GM21717 (cell line): ENCODE data around the gene IYD.

Source experiments
- ATAC-seq: cut with Tn5 transposase; IDR thresholded peaks from one replicate; pipeline ENCODE4 v1.9.1; 2021; ENCODE audit warnings: mild to moderate bottlenecking, moderate library complexity; ENCODE audit not compliant: unreplicated experiment

The IYD gene

DNA sequence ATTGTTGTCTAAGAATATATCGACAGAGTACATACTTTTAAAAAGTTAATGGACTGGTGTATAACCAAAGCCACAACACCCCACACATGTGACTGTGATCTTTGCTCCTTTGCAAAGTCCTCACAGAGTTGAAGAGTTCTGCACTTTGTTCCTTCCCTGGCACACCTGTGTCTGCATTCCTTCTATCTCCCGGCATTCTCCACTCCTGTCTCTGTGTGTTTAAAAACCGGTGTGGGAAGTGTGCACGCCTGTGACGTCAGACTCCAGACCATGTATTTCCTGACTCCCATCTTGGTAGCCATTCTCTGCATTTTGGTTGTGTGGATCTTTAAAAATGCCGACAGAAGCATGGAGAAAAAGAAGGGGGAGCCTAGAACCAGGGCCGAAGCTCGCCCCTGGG is at the start of gene IYD:
TSS of gene IYD (plus strand) at position 251 of the 400 bp plus-strand sequence. CDS start at position 271, 20 bp downstream.
- ATAC-seq = no peak

DNA sequence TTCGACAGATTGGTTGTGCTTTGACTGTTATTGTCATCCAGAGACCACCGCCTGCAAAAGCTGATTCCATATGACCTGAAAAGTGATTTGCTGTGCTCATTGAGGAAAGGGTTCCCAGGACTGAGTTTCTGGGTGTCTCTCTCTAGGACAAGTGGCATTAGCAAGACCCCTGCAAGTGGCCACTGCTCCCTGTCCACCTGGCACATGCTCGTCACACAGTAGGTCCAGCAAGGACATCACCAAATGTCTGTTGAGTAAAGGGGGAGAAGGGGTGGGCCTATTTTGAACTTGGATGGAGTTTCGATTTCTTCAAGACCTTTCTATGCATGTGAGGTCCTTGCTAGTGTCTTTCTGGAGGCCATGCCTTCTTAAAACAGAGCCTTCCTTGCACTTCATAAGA is 48.9 kb upstream of the IYD start:
- no peak for ATAC-seq

DNA sequence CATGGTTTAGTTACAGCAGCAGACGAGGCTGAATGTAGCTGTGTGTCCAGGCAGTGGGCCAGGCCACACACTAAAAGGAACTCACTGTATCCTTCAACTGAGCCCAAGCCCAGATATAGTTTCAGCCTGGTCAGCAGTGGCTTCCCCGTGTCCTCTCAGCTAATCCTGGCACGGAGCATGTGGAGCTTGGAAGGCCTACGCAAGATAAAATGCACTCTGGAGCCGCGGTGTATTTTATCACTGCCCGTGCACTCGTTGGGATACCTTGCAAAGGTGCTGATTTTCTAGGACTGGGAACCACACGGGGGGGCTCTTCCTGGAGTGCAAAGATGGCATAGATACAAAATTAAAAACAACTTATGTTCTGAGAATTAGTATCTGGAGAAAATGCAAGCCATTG is 48.4 kb upstream of the IYD start:
- ATAC-seq = no peak

DNA sequence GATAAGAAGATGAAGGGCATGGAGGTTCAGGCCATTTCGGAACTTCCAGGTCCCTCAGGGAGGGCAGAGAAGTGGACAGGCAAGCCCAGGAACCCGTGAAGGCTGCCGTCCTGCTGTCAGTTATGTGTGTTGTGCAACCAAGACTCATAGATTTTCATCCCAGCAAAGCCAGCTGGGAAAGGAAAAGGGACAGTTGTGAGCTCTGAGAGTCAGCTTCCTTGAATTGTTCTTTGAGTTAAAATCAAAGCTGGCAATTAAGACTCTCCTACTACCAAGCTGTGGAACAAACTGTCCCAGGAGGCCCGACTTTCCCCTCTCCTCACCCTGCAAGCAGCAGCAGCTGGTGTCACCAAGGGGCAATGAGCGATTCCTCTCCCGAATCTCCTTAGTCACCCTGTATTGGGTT is 46.3 kb upstream of the IYD start:
- ATAC-seq = no peak

GRCh38 chr6:150323205-150323604 is 45.6 kb upstream of the IYD start:
- no peak for ATAC-seq

- no peak for ATAC-seq
These were observed 44.8 kb upstream of the IYD start for GRCh38 chr6:150324044-150324443.

DNA sequence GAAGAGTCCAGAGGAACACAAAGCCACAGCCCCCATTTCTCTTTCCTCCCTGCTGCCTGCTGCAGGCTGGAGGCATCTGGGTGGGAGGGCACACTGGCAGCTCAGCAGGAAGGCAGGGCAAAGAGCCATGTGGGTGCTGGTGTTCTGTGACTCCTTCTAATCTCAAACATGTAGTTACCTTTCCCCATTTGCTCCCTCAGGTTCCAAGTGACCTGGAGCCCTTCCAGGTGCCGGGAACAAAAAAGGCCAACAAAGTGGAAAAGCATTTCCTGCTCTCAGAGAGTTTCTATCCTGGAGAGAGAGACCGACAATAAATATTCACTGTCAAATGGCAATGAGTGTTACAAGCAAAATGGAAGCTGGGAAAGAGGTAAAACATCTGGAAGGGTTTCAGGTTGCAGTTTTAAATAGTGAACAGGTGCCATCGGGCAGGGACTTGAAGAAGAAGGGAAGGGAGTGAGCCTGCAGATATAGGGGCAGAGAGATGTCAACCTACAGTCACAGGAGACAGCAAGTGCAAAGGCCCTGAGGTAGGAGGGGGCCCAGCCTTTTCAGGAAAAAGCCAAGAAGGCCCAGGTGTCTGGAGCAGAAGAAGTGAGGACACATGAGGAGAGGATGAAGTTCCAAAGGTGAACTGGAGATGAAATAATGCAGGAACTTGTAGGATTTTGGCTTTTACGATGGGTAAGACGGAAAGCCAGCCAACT is 43.6 kb upstream of the IYD start:
- no peak for ATAC-seq

DNA sequence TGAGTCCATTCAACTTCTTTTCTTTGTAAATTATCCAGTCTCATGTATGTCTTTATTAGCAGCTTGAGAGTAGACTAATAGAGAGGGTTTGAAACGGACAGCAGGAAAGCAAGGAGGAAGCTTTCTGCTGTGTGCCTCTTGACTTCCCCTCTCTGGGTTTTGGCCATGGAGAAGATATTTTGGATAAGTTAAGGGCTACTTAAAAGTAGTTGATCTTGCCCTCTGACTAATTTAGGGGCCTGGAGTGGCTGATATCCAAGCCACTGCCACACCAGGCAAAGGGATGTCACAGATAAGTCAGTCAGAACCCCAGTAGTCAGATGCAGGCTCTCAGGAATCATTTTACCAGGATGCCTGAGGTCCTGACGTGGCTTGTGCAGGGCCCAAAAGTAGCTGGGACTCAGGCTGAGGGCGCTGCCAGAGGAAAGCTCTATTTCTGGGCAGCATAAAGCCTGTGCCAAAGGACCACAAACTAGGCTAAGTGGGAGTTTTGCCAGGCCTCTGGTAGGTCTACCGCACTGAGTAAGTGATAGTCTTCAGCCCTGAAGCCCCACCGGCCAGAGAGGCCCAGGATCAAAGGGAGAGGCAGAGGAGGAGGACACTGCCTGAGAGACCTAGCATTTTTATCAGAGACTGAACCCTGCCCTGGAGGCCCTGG is 41.6 kb upstream of the IYD start:
- ATAC-seq = no peak

- no peak for ATAC-seq
These were observed 39.9 kb upstream of the IYD start for GRCh38 chr6:150328744-150329405.

DNA sequence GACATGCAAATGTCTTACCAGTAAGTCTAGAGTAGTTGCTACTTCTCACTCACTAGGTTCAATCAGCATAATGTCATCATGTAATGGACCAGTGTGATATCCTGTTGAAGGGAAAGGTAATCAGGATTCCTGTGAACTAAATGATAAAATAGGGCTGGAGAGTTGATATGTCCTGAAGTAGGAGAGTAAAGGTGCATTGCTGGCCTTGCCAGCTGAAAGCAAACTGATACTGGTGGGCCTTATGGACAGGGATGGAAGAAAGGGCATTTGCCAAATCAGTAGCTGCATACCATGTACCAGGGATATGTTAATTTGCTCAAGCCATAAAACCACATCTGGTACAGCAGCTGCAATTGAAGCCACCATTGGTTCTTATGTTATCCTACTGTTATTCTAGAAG is 37.5 kb upstream of the IYD start:
- no peak for ATAC-seq

- no peak for ATAC-seq
These were observed 35.8 kb upstream of the IYD start for GRCh38 chr6:150332939-150333584.

DNA sequence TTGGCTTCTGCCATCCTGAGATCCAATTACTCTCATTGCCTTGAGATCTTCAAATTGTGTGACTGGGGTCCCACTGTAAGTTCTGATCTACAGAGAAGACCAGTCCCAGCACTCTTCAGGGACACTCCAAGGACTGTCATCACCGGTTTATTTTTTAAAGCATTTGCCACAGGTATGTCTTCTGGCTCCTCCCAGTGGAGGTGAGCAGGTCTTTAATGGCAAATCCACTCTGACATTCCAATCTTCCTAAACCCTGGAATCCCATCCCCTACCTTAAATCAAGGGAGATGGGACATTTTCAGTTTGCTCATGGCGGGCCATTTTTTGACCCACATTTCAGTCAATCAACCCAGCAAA is 35.2 kb upstream of the IYD start:
- no peak for ATAC-seq

GRCh38 chr6:150334790-150335783 is 33.7 kb upstream of the IYD start:
- no peak for ATAC-seq

- no peak for ATAC-seq
These were observed 32.5 kb upstream of the IYD start for GRCh38 chr6:150336299-150336698.

DNA sequence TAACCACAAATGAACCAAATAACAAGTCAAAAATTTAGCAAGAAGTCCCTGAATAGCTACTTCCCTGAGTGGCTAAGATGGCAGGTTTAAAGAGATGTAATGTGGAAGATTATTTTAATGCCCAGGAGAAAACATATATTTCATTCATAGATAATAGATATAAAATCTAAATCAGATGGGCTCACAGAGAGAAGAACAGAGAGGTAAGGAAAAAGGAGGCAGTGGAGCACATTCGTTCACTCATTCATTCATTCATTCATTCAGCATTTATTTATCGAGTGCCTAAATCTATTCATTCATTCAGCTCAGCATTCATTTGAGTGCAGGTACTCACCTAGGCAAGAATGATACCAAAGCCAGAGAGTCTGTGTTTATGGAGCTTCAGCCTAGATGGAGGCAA is 32.1 kb upstream of the IYD start:
- no peak for ATAC-seq

GRCh38 chr6:150342126-150342525 is 26.7 kb upstream of the IYD start:
- no peak for ATAC-seq

DNA sequence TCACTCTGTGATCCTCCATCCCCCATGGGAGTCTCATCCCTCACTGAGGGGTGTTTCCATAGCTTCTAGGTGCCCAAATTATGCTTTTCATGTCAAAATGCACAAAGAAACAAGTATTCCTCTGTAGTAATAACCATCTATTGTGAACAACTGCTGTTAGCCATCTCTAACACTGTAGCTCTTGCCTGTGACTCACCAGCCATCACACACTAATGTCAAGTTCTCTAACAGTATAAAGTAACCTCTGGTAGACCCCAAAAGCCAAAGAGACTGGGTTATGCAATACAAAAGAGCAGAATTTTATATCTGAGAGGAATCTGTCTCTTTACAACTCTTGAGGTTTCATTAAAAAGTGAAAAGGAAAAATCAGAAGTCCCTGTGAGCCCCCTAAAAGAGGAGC is 25.4 kb upstream of the IYD start:
- no peak for ATAC-seq

DNA sequence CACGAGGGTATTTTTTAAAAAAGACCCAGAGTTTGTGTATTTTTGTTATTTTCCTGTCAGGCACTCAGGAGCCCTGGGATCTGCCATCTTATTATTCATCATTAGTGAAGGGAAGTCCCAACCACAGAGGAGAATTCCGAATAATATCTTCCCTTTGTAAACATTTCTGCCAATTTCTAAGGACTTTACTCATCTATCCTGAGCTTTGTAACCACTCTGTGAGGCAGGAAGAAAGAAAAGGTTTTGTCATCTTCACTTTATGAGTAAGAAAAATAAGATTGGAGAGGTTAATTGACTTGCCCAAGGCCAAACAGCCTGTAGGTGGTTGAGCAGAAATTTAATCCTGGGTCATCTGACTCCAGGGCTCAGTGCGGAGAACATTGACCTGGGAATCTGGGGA is 23.0 kb upstream of the IYD start:
- no peak for ATAC-seq

- ATAC-seq = no peak
These were observed 22.5 kb upstream of the IYD start for GRCh38 chr6:150346346-150346745.

GRCh38 chr6:150347845-150348244 is 21.0 kb upstream of the IYD start:
- no peak for ATAC-seq

DNA sequence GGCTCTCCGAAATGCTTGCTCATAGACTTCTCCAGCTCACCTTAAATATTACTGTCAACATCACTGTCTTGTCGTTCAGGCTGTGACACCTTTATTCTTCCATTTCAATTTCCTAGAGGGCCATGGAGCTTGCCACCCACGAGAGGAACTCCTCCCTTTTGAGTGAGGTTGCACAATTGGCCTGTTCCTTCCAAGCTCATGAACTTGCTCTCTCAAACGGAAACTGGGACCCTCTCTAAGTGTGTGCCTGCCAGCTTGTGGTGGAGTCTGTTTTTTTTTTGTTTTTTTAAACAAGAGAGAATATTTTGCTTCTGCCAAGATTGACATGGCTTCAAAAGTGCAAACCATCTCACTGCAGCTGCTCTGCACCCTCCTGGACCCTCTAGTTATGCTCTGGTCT is 19.3 kb upstream of the IYD start:
- ATAC-seq = no peak
